HCT116 (cell line): ENCODE data around the gene PIP5KL1. TPM values are rescaled to one million over a fixed set of nuclear protein-coding genes. Genes with fewer than 3 reads are reported as not detected.

Experiments
- ATAC-seq: fragments of 200-7000 bp; cut with Tn5 transposase; 2 replicates; pipeline ENCODE4 v1.9.1; 2020; ENCODE audit warnings: mild to moderate bottlenecking, moderate library complexity
- BruUV-seq: library from RNA; stranded (reverse); fragments of 400-500 nt; replicated peaks from 2 replicates; lab custom pipeline; 2021; lab: Mats Ljungman, UMichigan
- CTCF ChIA-PET: fragments of 300-600 bp; sonication (Branson Sonifier 250); formaldehyde crosslinking; loops from one replicate; lab custom pipeline; 2021; ENCODE audit warnings: antibody characterized with exemption; lab: Charles Lee
- POLR2A ChIA-PET: fragments of 300-600, 350-600 bp; sonication (Branson Sonifier 250); formaldehyde crosslinking; loops from one replicate; lab custom pipeline; 2021; ENCODE audit warnings: antibody characterized with exemption; lab: Charles Lee
- RAD21 ChIA-PET, 2 experiments: fragments of 300-600 bp; sonication (Branson Sonifier 250); formaldehyde crosslinking; loops; one replicate each; lab custom pipeline; 2023; ENCODE audit warnings: low total read pairs in 2 of 2; ENCODE audit not compliant: uncharacterized antibody in 2 of 2, unreplicated experiment in 2 of 2, low non-redundant PET in 1 of 2; lab: Charles Lee
- DNase-seq: peaks from one replicate; pipeline ENCODE4 v3.0.0-alpha.2; 2010; ENCODE audit warnings: low read depth, low spot score
- H2AFZ ChIP-seq: fragments of 200-600 bp; shearing (Covaris generic), sonication (generic); 2 replicates; pipeline ENCODE4 v1.6.1; 2017; ENCODE audit warnings: low read depth, mixed run types, mixed read lengths, antibody characterized with exemption, low read length; ENCODE audit not compliant: poor library complexity, severe bottlenecking
- H3K27ac ChIP-seq: 2 replicates; pipeline ENCODE4 v1.5.1; 2012; ENCODE audit warnings: low read depth, low read length
- H3K27me3 ChIP-seq: fragments of 200-600 bp; sonication (generic); 2 replicates; pipeline ENCODE4 v1.6.1; 2016; ENCODE audit warnings: mixed run types, low read length, mixed read lengths; ENCODE audit not compliant: insufficient read depth
- H3K36me3 ChIP-seq, 2 experiments: fragments of 200-500 bp in 1 of 2; fragments of 200-600 bp in 1 of 2; sonication (Bioruptor generic) in 1 of 2; sonication (generic) in 1 of 2; 2 replicates each; pipeline versions ENCODE4 v1.5.1 to v1.6.1; 2014 to 2016; ENCODE audit warnings: low read length in 2 of 2, inconsistent platforms in 1 of 2, mixed read lengths in 1 of 2, mixed run types in 1 of 2; ENCODE audit not compliant: insufficient read depth in 2 of 2, control insufficient read depth in 1 of 2
- H3K4me1 ChIP-seq, 2 experiments: fragments of 200-600 bp in 1 of 2; sonication (generic) in 1 of 2; 2 replicates each; pipeline versions ENCODE4 v1.5.1 to v1.6.1; 2012 to 2017; ENCODE audit warnings: low read length in 2 of 2, inconsistent platforms in 1 of 2, mild to moderate bottlenecking in 1 of 2, mixed read lengths in 1 of 2, mixed run types in 1 of 2, moderate library complexity in 1 of 2; ENCODE audit not compliant: insufficient read depth in 2 of 2, control insufficient read depth in 1 of 2
- H3K4me2 ChIP-seq: fragments of 200-600 bp; sonication (generic); 2 replicates; pipeline ENCODE4 v1.6.1; 2017; ENCODE audit warnings: mixed run types, low read length, mixed read lengths
- H3K4me3 ChIP-seq, 2 experiments: fragments of 200-600 bp in 1 of 2; sonication (generic) in 1 of 2; replicated peaks in 1 of 2; 2 replicates each; pipeline ENCODE4 v1.5.1; 2011 to 2016; ENCODE audit warnings: low read length in 2 of 2, control low read depth in 1 of 2, low read depth in 1 of 2, mild to moderate bottlenecking in 1 of 2, mixed read lengths in 1 of 2, mixed run types in 1 of 2
- H3K79me2 ChIP-seq: fragments of 200-600 bp; sonication (generic); 2 replicates; pipeline ENCODE4 v1.6.1; 2017; ENCODE audit warnings: mild to moderate bottlenecking, mixed run types, low read length, moderate library complexity, mixed read lengths; ENCODE audit not compliant: insufficient read depth
- H3K9ac ChIP-seq: fragments of 200-600 bp; sonication (generic); 2 replicates; pipeline ENCODE4 v1.6.1; 2016; ENCODE audit warnings: low read length, mixed read lengths
- H3K9me2 ChIP-seq: fragments of 200-600 bp; sonication (generic), shearing (Covaris generic); 2 replicates; pipeline ENCODE4 v1.6.1; 2017; ENCODE audit warnings: mixed run types, mild to moderate bottlenecking, moderate library complexity; ENCODE audit not compliant: insufficient read depth
- H3K9me3 ChIP-seq, 2 experiments: fragments of 200-500 bp in 1 of 2; fragments of 200-600 bp in 1 of 2; sonication (Bioruptor generic) in 1 of 2; sonication (generic) in 1 of 2; 2 replicates each; pipeline ENCODE4 v1.6.1; 2014 to 2017; ENCODE audit warnings: low read length in 2 of 2, mixed read lengths in 2 of 2, inconsistent platforms in 1 of 2, low read depth in 1 of 2, mild to moderate bottlenecking in 1 of 2, mixed run types in 1 of 2, moderate library complexity in 1 of 2; ENCODE audit not compliant: control insufficient read depth in 1 of 2, insufficient read depth in 1 of 2
- H4K20me1 ChIP-seq: fragments of 200-600 bp; sonication (generic), shearing (Covaris generic); 2 replicates; pipeline ENCODE4 v1.6.1; 2017; ENCODE audit warnings: mixed run types, mild to moderate bottlenecking, moderate library complexity; ENCODE audit not compliant: insufficient read depth
- CTCF ChIP-seq, 3 experiments: fragments of 200-600 bp in 1 of 3; sonication (generic) in 1 of 3; IDR thresholded peaks in 2 of 3; conservative IDR thresholded peaks in 1 of 3; 2 replicates each; pipeline ENCODE4 v1.5.1; 2012 to 2017; ENCODE audit warnings: low read depth in 2 of 3, low read length in 2 of 3, antibody characterized with exemption in 1 of 3, borderline replicate concordance in 1 of 3, control low read depth in 1 of 3, mild to moderate bottlenecking in 1 of 3, mixed read lengths in 1 of 3, mixed run types in 1 of 3, moderate library complexity in 1 of 3; ENCODE audit not compliant: insufficient read depth in 1 of 3
- EZH2phosphoT487 ChIP-seq: fragments of 200-600 bp; IDR thresholded peaks from 2 replicates; pipeline ENCODE4 v1.6.1; 2018; ENCODE audit warnings: antibody characterized with exemption, borderline replicate concordance
- JUND ChIP-seq: IDR thresholded peaks from 2 replicates; pipeline ENCODE4 v1.6.1; 2012
- RAD21 ChIP-seq: IDR thresholded peaks from 2 replicates; pipeline ENCODE4 v1.6.1; 2012; ENCODE audit warnings: low read depth, mild to moderate bottlenecking
- ZBTB33 ChIP-seq: IDR thresholded peaks from 2 replicates; pipeline ENCODE4 v1.6.1; 2011; ENCODE audit warnings: mild to moderate bottlenecking, low read length, moderate library complexity; ENCODE audit not compliant: insufficient replicate concordance; ENCODE audit errors: extremely low read depth
- intact Hi-C: fragments of 100-400 bp; cut with micrococcal nuclease; formaldehyde crosslinking; loops from 2 replicates; pipeline ENCODE4 v1.10.0; 2022
- total RNA-seq: library from RNA; stranded (reverse); gene quantifications from one replicate; pipeline ENCODE4 v1.2.1, GENCODE V29; 2021; ENCODE audit not compliant: unreplicated experiment

PIP5KL1 gene
- total RNA-seq, 1 experiment from 2014 or later = 37.6 TPM

GRCh38 chr9:127915325-127915752, 15.2 kb downstream of the PIP5KL1 start (continued):
- TF ChIP-seq CTCF (IDR thresholded peaks at IDR 0.05 in 2 of 3, conservative IDR thresholded peaks at IDR 0.05 in 1 of 3; ENCODE audit: borderline replicate concordance in 1 of 3, insufficient read depth in 1 of 3, low read depth in 2 of 3, low read length in 2 of 3) (no peak), RAD21 (no peak), ZBTB33 (no peak)

- BruUV-seq = no TSS peak
- H3K79me2 ChIP-seq = peaks cover 18% of the 10 kb centered on the region
- TF ChIP-seq CTCF (IDR thresholded peaks at IDR 0.05 in 2 of 3, conservative IDR thresholded peaks at IDR 0.05 in 1 of 3; ENCODE audit: borderline replicate concordance in 1 of 3, insufficient read depth in 1 of 3, low read depth in 2 of 3, low read length in 2 of 3) = no peak
- no peak for TF ChIP-seq JUND
- TF ChIP-seq EZH2phosphoT487 = no peak
- no peak for DNase-seq
- H3K36me3 ChIP-seq = peaks cover 3 to 26% of the 10 kb centered on the region in 2 experiments; a peak in 2 of 4 replicates
- H3K4me1 ChIP-seq = peaks cover 28 to 37% of the 10 kb centered on the region in 2 experiments
- H3K4me2 ChIP-seq = no peak overlapping the region
- intact Hi-C loops = no loop called here
- CTCF ChIA-PET = interaction anchor here (1.6 kb wide), 1 partner anchor 179 kb away, joined by 4 read pairs; the partner anchor contains the start of gene TOR2A
- no peaks in the 10 kb centered on the region for H3K9me3 ChIP-seq
- H4K20me1 ChIP-seq = no peaks in the 10 kb centered on the region
- H2AFZ ChIP-seq = no peak overlapping the region
- H3K9me2 ChIP-seq = no peaks in the 10 kb centered on the region
- H3K9ac ChIP-seq = no peak overlapping the region
- no peak overlapping the region for H3K27ac ChIP-seq
- POLR2A ChIA-PET = interaction anchor here (0.7 kb wide), 1 partner anchor 28 kb away, joined by 5 read pairs; no protein-coding TSS in a partner anchor
- H3K27me3 ChIP-seq = no peaks in the 10 kb centered on the region
- H3K4me3 ChIP-seq = no peak overlapping the region
- ATAC-seq = no peak
- RAD21 ChIA-PET = no interaction called here
Observed at GRCh38 chr9:127913682-127914081, 16.9 kb downstream of the PIP5KL1 start.
